ENCODE measurements around the gene MXD4. TPM values are rescaled to one million over a fixed set of nuclear protein-coding genes. Genes with fewer than 3 reads are reported as not detected.

MXD4 gene
- polyA plus RNA-seq, 1 experiment, result 46.0 TPM

DNA sequence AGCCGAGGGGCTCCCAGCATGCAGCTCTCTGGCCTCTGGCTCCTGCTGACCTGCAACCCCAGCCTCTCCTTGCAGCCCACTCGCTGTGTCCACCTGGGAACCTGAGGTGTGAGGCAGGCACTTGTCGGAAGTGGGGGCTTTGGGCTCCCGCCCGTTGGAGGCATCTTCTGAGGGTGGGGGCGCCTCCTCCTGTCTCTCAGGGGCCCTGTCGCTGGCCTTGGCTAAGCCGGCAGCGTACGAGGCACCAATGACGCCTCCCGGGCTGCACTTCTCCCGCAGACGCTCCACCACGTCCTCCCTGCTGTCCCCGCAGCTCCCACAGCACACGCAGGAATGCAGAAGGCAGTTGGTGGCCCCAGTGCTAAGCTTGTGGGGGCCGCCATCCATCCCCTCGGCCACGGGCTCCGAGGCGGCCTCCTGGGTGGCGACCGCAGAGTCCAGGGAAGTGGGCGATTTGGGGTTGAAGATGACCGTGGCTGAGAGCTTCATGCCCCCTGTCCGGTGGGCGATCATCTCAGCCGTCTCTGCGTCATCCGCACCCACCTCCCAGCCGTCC, 42.5 kb upstream of the MXD4 start:
- Histone ChIP-seq H3K4me3 (ENCODE audit: low read depth, low read length) (no peak overlapping the region), H3K9me3 (ENCODE audit: control insufficient read depth, insufficient read depth, low read length) (peaks cover 50% of the 10 kb centered on the region), H3K27ac (ENCODE audit: low read depth, low read length) (no peak overlapping the region), H3K27me3 (ENCODE audit: control insufficient read depth, insufficient read depth, low read length) (peaks cover 8% of the 10 kb centered on the region)
- ChIA-PET CTCF (no interaction called here), POLR2A (no interaction called here)
- DNase-seq (ENCODE audit: low read depth, low spot score), result no peak
- TF ChIP-seq CTCF (IDR thresholded peaks at IDR 0.05; ENCODE audit: low read depth, low read length), result no peak

GRCh38 chr4:2303686-2304320, 41.9 kb upstream of the MXD4 start:
- Histone ChIP-seq H3K27ac (ENCODE audit: low read depth, low read length) (no peak overlapping the region), H3K9me3 (ENCODE audit: control insufficient read depth, insufficient read depth, low read length) (peaks cover 50% of the 10 kb centered on the region), H3K27me3 (ENCODE audit: control insufficient read depth, insufficient read depth, low read length) (peaks cover 13% of the 10 kb centered on the region), H3K4me3 (ENCODE audit: low read depth, low read length) (no peak overlapping the region)
- ChIA-PET POLR2A (no interaction called here), CTCF (no interaction called here)
- no peak for TF ChIP-seq CTCF (IDR thresholded peaks at IDR 0.05; ENCODE audit: low read depth, low read length)
- DNase-seq (ENCODE audit: low read depth, low spot score), result no peak

DNA sequence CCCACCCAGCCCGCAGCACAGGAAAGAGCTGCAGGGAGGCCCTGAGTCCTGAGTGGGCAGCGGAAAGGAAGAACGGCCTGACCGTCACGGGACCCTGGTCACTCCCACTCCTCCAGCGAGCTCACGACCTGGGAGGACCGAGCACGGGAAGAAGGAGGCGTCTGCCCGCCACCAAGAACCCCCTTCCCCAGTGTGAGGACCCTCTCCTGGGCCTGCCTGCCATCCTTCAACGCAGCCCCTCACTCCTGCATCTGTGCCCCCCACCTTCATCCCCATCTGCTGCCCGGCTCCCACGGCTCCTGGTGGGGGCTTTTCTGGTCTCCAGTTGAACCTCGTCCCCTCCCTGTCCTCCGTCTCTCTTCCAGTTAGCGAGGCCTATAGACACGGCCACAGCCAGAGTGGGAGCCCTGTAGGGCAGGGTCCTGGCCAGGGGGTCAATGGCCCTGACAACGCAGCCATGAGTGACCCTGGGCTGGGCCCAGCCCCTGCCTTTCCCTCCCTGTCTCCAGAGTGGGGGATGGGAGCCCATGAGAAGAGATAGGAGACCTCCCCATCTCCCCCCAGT, 41.3 kb upstream of the MXD4 start:
- no peak overlapping the region for H3K4me3 ChIP-seq (ENCODE audit: low read depth, low read length)
- peaks cover 50% of the 10 kb centered on the region for H3K9me3 ChIP-seq (ENCODE audit: control insufficient read depth, insufficient read depth, low read length)
- ChIA-PET POLR2A (no interaction called here), CTCF (no interaction called here)
- no peak for TF ChIP-seq CTCF (IDR thresholded peaks at IDR 0.05; ENCODE audit: low read depth, low read length)
- no peak overlapping the region for H3K27ac ChIP-seq (ENCODE audit: low read depth, low read length)
- no peak for DNase-seq (ENCODE audit: low read depth, low spot score)
- H3K27me3 ChIP-seq (ENCODE audit: control insufficient read depth, insufficient read depth, low read length), result peaks cover 18% of the 10 kb centered on the region

GRCh38 chr4:2302387-2303119, 40.6 kb upstream of the MXD4 start:
- ChIA-PET POLR2A (no interaction called here), CTCF (no interaction called here)
- no peak for TF ChIP-seq CTCF (IDR thresholded peaks at IDR 0.05; ENCODE audit: low read depth, low read length)
- no peak overlapping the region for H3K4me3 ChIP-seq (ENCODE audit: low read depth, low read length)
- DNase-seq (ENCODE audit: low read depth, low spot score), result no peak
- peaks cover 18% of the 10 kb centered on the region for H3K27me3 ChIP-seq (ENCODE audit: control insufficient read depth, insufficient read depth, low read length)
- peaks cover 50% of the 10 kb centered on the region for H3K9me3 ChIP-seq (ENCODE audit: control insufficient read depth, insufficient read depth, low read length)
- no peak overlapping the region for H3K27ac ChIP-seq (ENCODE audit: low read depth, low read length)

- H3K27ac ChIP-seq (ENCODE audit: low read depth, low read length), result no peak overlapping the region
- peaks cover 21% of the 10 kb centered on the region for H3K27me3 ChIP-seq (ENCODE audit: control insufficient read depth, insufficient read depth, low read length)
- no peak for DNase-seq (ENCODE audit: low read depth, low spot score)
- no peak for TF ChIP-seq CTCF (IDR thresholded peaks at IDR 0.05; ENCODE audit: low read depth, low read length)
- POLR2A ChIA-PET, result no interaction called here
- peaks cover 48% of the 10 kb centered on the region for H3K9me3 ChIP-seq (ENCODE audit: control insufficient read depth, insufficient read depth, low read length)
- CTCF ChIA-PET, result no interaction called here
- H3K4me3 ChIP-seq (ENCODE audit: low read depth, low read length), result no peak overlapping the region
These were observed 39.9 kb upstream of the MXD4 start for GRCh38 chr4:2301806-2302205.

Data from AG04450 (cell line).